A549 (cell line): ENCODE data around the gene KCNN1.

Experiments
- HEYL ChIP-seq: fragments of 250-450 bp; sonication (Bioruptor Pico); IDR thresholded peaks from 2 replicates; pipeline ENCODE4 v1.8.0; 2021; ENCODE audit warnings: mild to moderate bottlenecking, moderate library complexity
- SMC3 ChIP-seq: fragments of >200 bp; sonication (Bioruptor Twin); formaldehyde crosslinking; IDR thresholded peaks from 3 replicates; pipeline ENCODE4 v1.6.1; 2018; ENCODE audit warnings: inconsistent platforms

DNA sequence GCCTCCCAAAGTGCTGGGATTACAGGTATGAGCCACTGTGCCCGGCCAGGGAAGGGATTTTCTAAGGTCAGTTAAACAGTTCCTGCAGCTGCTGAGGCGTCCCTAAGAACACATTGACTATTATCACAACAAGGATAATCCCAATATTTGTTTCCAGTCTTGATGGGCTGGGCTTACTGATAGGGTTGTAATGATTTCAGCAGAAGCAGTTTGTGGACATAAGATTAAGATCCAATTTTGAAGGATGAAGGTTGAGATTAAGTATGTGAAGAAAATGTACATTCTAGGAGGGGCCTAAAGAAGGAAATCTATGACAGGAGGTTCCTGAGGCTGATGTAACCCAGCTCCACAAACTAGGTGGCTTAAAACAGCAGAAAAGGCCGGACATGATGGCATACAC is 44.8 kb upstream of the KCNN1 start:
- TF ChIP-seq HEYL (CRISPR knock-in tag) (no peak), SMC3 (no peak)
